Sciatic nerve (tissue), 2 donors: Measurements from ENCODE around the gene FREM2. TPM values are rescaled to one million over a fixed set of nuclear protein-coding genes. Genes with fewer than 3 reads are reported as not detected.

ENCODE experiments used
- ATAC-seq: fragments of 200-7000 bp; cut with Tn5 transposase; one replicate; pipeline ENCODE4 v1.9.1; 2020; ENCODE audit warnings: mild to moderate bottlenecking, moderate library complexity
- DNase-seq: peaks from one replicate; pipeline ENCODE4 v3.0.0-alpha.2; 2020; ENCODE audit warnings: low spot score
- intact Hi-C: fragments of 100-400 bp; cut with DNase I; formaldehyde crosslinking; loops from one replicate; pipeline ENCODE4 v1.14.2; 2022
- total RNA-seq: library from RNA; stranded (reverse); fragmentation: NEBNext Ultra II Directional; extraction: Animal tissue kit (Norgen Biotek cat#: 25700); gene quantifications from one replicate; pipeline ENCODE4 v1.2.1, GENCODE V29; 2021
- donor health status: DM: no; HTN: no; CAD: no.
- donor health status: DM: no; HTN: no; CAD: no.

Gene FREM2
- total RNA-seq, 1 donor from 2014 or later = 9.2 TPM

- DNase-seq (no peak), ATAC-seq (no peak)
- intact Hi-C loops = no loop called here
Measured at GRCh38 chr13:38752686-38753085, 65.8 kb downstream of the FREM2 start.

- intact Hi-C loops = no loop called here
- DNase-seq (no peak), ATAC-seq (no peak)
Measured at GRCh38 chr13:38753878-38754277, 67.0 kb downstream of the FREM2 start.

GRCh38 chr13:38755793-38756192 lies 68.9 kb downstream of the FREM2 start:
- DNase-seq = no peak
- intact Hi-C loops = no loop called here
- no peak for ATAC-seq

GRCh38 chr13:38758277-38758676 lies 71.4 kb downstream of the FREM2 start:
- DNase-seq (no peak), ATAC-seq (no peak)
- intact Hi-C loops = no loop called here

- intact Hi-C loops = no loop called here
- ATAC-seq (no peak), DNase-seq (no peak)
Measured at GRCh38 chr13:38759390-38759789, 72.5 kb downstream of the FREM2 start.

- ATAC-seq = no peak
- intact Hi-C loops = no loop called here
- DNase-seq = no peak
Measured at GRCh38 chr13:38763446-38764381, 76.8 kb downstream of the FREM2 start.

- intact Hi-C loops = no loop called here
- no peak for ATAC-seq
Measured at GRCh38 chr13:38766799-38767198, 79.9 kb downstream of the FREM2 start.

GRCh38 chr13:38767506-38768265 lies 80.8 kb downstream of the FREM2 start:
- DNase-seq = no peak

More at GRCh38 chr13:38766799-38767198, 79.9 kb downstream of the FREM2 start:
- no peak for DNase-seq

GRCh38 chr13:38769526-38769925 lies 82.6 kb downstream of the FREM2 start:
- ATAC-seq (no peak), DNase-seq (no peak)
- intact Hi-C loops = no loop called here

More at GRCh38 chr13:38767506-38768265, 80.8 kb downstream of the FREM2 start:
- intact Hi-C loops = no loop called here
- peak; percentile 57 for ATAC-seq

- intact Hi-C loops = no loop called here
- DNase-seq = no peak
- no peak for ATAC-seq
Measured at GRCh38 chr13:38775085-38775484, 88.2 kb downstream of the FREM2 start.

- ATAC-seq (no peak), DNase-seq (no peak)
- intact Hi-C loops = no loop called here
Measured at GRCh38 chr13:38777347-38778119, 90.7 kb downstream of the FREM2 start.

- ATAC-seq = peak; percentile 84
- intact Hi-C loops = no loop called here
- no peak for DNase-seq
Measured at GRCh38 chr13:38781539-38781938, 94.7 kb downstream of the FREM2 start.

GRCh38 chr13:38784036-38784880 lies 97.4 kb downstream of the FREM2 start:
- intact Hi-C loops = no loop called here
- peak; percentile 38 for ATAC-seq

GRCh38 chr13:38785042-38785441 lies 98.2 kb downstream of the FREM2 start:
- intact Hi-C loops = no loop called here
- ATAC-seq (no peak), DNase-seq (no peak)

More at GRCh38 chr13:38784036-38784880, 97.4 kb downstream of the FREM2 start:
- peak; percentile 60 for DNase-seq

- no peak for DNase-seq
Measured at GRCh38 chr13:38785490-38785889, 98.6 kb downstream of the FREM2 start.

GRCh38 chr13:38787550-38787949 lies 100.7 kb downstream of the FREM2 start:
- ATAC-seq (no peak), DNase-seq (no peak)
- intact Hi-C loops = no loop called here

More at GRCh38 chr13:38785490-38785889, 98.6 kb downstream of the FREM2 start:
- intact Hi-C loops = no loop called here
- no peak for ATAC-seq

- DNase-seq (no peak), ATAC-seq (no peak)
- intact Hi-C loops = no loop called here
Measured at GRCh38 chr13:38796890-38797289, 110.0 kb downstream of the FREM2 start.

GRCh38 chr13:38803531-38803930 lies 116.7 kb downstream of the FREM2 start:
- intact Hi-C loops = no loop called here
- ATAC-seq (no peak), DNase-seq (no peak)
